Stimulated activated CD4-positive, alpha-beta T cell treated with anti-CD3 and anti-CD28 coated beads, Interleukin-15, amount 100 ng/mL, for 48 hours (primary cell): ENCODE measurements around the gene TMEM229B.

Experiments used
- DNase-seq, 2 donors: peaks; one replicate each; pipeline ENCODE4 v3.0.0-alpha.2; 2020; ENCODE audit warnings: low read depth in 2 of 2

Gene TMEM229B

DNA sequence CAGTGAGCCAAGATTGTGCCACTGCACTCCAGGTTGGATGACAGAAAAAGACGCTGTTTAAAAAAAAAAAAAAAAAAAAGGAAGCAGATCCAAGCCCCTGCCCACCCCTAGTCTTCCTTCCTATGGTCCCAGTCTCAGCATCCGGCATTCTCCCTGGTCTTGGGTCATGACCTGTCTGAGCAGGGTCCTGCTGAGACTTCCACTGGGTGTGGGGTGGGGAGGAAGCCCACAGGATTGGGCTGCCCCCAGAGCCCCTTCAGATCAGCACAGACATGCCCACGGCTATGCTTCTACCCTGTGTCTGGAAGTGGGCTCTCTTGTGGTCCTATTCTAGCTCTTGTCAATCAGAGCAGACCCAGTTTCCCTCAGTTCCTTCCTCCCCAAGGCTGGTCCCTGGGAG lies 64.0 kb downstream of the TMEM229B start:
- DNase-seq = no peak

DNA sequence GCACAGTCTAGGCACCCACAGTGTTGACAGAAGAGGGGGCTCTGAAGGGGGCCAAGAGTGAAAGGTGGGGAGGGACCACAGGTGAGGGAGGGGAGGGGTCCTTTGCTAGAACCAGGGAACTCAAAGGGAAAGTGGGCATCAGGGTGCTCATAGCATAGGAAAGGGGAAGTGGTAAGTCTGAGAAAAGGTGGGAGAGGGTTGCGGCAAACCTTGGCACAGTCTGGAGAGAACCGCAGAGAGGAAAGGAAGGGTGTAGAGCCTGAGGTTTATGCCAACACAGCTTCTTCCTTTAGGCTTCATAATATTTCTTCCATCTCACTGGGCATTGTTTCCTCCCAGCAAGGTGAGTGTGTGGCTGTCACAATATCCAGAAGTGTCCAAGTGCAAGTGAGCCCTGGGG lies 65.1 kb downstream of the TMEM229B start:
- no peak for DNase-seq

DNA sequence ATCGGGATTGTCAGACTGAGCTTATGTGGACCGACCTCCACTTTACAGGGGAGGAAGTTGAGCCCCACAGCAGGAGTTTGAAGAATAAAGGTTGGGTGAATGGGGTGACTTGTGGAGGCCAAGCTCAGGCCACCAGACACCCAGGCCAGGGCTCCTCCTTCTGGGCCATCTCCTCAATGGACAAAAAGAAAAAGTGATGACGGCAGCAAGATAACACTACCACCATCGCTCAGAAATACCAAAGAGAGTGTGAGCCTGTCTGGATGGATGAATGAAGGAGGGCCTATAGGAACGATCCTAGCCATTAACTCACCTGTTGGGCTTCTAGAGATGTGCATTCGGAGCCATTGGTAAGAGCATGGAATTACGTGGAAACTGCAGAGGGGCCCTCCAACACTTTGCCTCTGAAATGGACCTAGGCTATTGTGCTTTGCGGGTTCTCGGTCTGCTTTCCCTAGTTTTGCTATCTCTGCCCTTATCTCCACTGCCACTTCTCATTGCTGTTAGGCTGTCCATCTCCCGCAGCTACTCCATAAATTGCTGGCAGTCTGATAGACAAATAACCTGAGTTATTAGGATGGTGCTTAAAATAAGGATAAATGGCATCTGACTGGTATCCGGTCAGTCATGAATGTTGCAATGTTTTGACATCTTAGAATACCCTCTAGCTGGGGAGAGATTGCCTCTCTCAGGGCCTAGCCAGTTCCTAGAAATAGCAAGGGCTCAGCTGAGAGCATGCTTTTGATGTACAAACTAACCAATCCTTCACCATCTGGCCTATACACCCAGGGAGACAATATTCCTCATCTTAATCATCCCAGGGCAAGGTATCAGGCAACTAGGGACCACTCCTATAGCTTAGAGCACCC lies 66.9 kb downstream of the TMEM229B start:
- no peak for DNase-seq
